ENCODE data around the gene SLC35F5. TPM values are rescaled to one million over a fixed set of nuclear protein-coding genes. Genes with fewer than 3 reads are reported as not detected.
"Not testable (repeated sequence)": the region's sequence is repeated elsewhere in the genome, so short reads cannot be mapped to it uniquely, and the experiment has no call there.

The SLC35F5 gene
- total RNA-seq, 6 experiments from 2014 or later = 33.2 to 50.0 (median 40.6) TPM

DNA sequence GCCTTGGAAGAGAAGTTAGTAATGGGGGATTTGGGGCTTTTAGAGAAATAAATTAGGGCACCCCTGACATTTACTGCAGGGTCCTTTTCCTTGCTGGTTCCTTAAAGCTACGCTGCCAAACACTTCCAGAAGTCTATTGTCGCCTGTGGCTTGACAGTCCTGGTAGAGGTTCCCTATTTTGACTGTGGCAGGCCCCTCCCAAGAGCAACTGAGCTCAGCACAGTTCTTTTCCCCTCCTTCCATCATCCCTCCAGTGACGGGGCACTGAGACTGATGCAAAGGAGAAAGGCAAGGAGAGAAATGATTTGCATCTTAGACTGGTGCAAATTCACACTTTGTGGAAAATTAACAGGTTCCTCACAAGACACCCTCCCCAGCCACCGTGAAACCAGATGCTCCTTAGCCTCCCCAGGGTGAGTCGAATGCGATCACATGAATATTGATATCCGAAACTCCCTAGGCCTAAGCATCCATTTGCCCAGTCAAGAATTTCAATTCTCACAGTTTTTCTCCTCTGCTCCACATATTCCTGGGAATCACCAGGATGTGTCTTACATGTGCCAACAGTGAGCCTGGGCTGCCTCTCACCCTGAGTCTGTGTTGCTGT is 84.0 kb downstream of the SLC35F5 start:
- no peak for TF ChIP-seq POLR2A (IDR thresholded peaks at IDR 0.05)
- WGBS (ENCODE audit: insufficient coverage, low coverage, low lambda C conversion rate, missing lambda C conversion rate) = 88% methylated on average over 2 of the region's 7 CpGs
- Histone ChIP-seq H3K27ac (no peak overlapping the region), H3K36me3 (no peaks in the 10 kb centered on the region), H3K4me1 (no peaks in the 10 kb centered on the region), H3K27me3 (no peaks in the 10 kb centered on the region), H3K9me3 (no peaks in the 10 kb centered on the region), H3K4me3 (no peak overlapping the region)
- DNase-seq = no peak
- no peak for ATAC-seq
- intact Hi-C loops (cut with DNase I) = no loop called here

GRCh38 chr2:113669013-113669412 is 87.4 kb downstream of the SLC35F5 start:
- ATAC-seq; intact Hi-C loops (cut with DNase I); H3K9me3 ChIP-seq; H3K27me3 ChIP-seq; H3K4me1 ChIP-seq; H3K36me3 ChIP-seq; DNase-seq; H3K4me3 ChIP-seq; H3K27ac ChIP-seq: not testable (repeated sequence)
- no CpG with 5 or more reads among the region's 21 CpGs for WGBS (ENCODE audit: insufficient coverage, low coverage, low lambda C conversion rate, missing lambda C conversion rate)

GRCh38 chr2:113664761-113665533 is 91.5 kb downstream of the SLC35F5 start:
- not testable (repeated sequence) for DNase-seq

GRCh38 chr2:113663285-113664060 is 93.0 kb downstream of the SLC35F5 start:
- ATAC-seq; H3K4me3 ChIP-seq; H3K9me3 ChIP-seq; DNase-seq; H3K27ac ChIP-seq; H3K27me3 ChIP-seq; intact Hi-C loops (cut with DNase I); H3K4me1 ChIP-seq; H3K36me3 ChIP-seq: not testable (repeated sequence)
- WGBS (ENCODE audit: insufficient coverage, low coverage, low lambda C conversion rate, missing lambda C conversion rate) = 74% methylated on average over 8 of the region's 10 CpGs

More at GRCh38 chr2:113664761-113665533, 91.5 kb downstream of the SLC35F5 start:
- ATAC-seq; H3K27ac ChIP-seq; H3K4me3 ChIP-seq; H3K9me3 ChIP-seq; H3K4me1 ChIP-seq; H3K36me3 ChIP-seq; intact Hi-C loops (cut with DNase I); H3K27me3 ChIP-seq: not testable (repeated sequence)
- 71% methylated on average over 5 of the region's 6 CpGs for WGBS (ENCODE audit: insufficient coverage, low coverage, low lambda C conversion rate, missing lambda C conversion rate)

Small RNA genes within 50 kb of the gene (microRNA-seq; reads per million reads assigned to microRNA genes)
- gene MIR4782 = 0 reads per million in 2 donors

Small RNA genes within 50 kb of the gene (small RNA-seq; reads per million reads assigned to genes)
- 0 reads per million in 2 experiments for gene MIR4782
- gene RNU6-744P = 0 reads per million in 2 experiments

Other genes starting within 250 kb of the SLC35F5 start
- gene RABL2A, start 129.4 kb downstream of the SLC35F5 start, total RNA-seq = 10 to 100 TPM in 2 of 6 experiments, 1 to 10 TPM in 3, under 1 TPM in 1; 0.92 to 11.0 (median 6.9) TPM
- 100 to 1,000 TPM in 1 of 6 experiments, 10 to 100 TPM in 5; 44.1 to 108 (median 66.2) TPM for gene ACTR3, start 133.4 kb upstream of the SLC35F5 start, total RNA-seq

Measured in right lobe of liver (tissue), 6 donors.